Measurements from ENCODE around the gene ASGR1.
"Not testable (repeated sequence)": the region's sequence is repeated elsewhere in the genome, so short reads cannot be mapped to it uniquely, and the experiment has no call there.

ASGR1 gene

GRCh38 chr17:7190276-7190917 is 11.2 kb upstream of the ASGR1 start:
- no peak for DNase-seq

- no peak for DNase-seq
These were observed 7.1 kb upstream of the ASGR1 start for GRCh38 chr17:7186241-7186640.

GRCh38 chr17:7184647-7185046 is 5.5 kb upstream of the ASGR1 start:
- no peak for DNase-seq

- DNase-seq = no peak
These were observed 4.9 kb upstream of the ASGR1 start for GRCh38 chr17:7184091-7184488.

GRCh38 chr17:7183433-7184090 is 4.4 kb upstream of the ASGR1 start:
- DNase-seq = no peak

GRCh38 chr17:7182101-7182500 is 2.9 kb upstream of the ASGR1 start:
- DNase-seq = not testable (repeated sequence)

GRCh38 chr17:7178973-7179316 is 225 bp downstream of the ASGR1 start:
- DNase-seq = no peak

GRCh38 chr17:7177954-7178477 is 1.2 kb downstream of the ASGR1 start:
- DNase-seq = peak; percentile 33

GRCh38 chr17:7177191-7177953 is 1.8 kb downstream of the ASGR1 start:
- DNase-seq = peak; percentile 64

GRCh38 chr17:7176841-7177190 is 2.4 kb downstream of the ASGR1 start:
- DNase-seq = no peak

GRCh38 chr17:7176107-7176840 is 2.9 kb downstream of the ASGR1 start:
- DNase-seq = no peak

GRCh38 chr17:7175330-7175733 is 3.8 kb downstream of the ASGR1 start:
- DNase-seq = no peak

GRCh38 chr17:7174603-7175326 is 4.4 kb downstream of the ASGR1 start:
- DNase-seq = no peak

- DNase-seq = peak; percentile 22
These were observed 5.2 kb downstream of the ASGR1 start for GRCh38 chr17:7173687-7174602.

- DNase-seq = not testable (repeated sequence)
These were observed 6.5 kb downstream of the ASGR1 start for GRCh38 chr17:7172522-7173191.

- DNase-seq = not testable (repeated sequence)
These were observed 9.6 kb downstream of the ASGR1 start for GRCh38 chr17:7169565-7169908.

GRCh38 chr17:7168841-7169564 is 10.2 kb downstream of the ASGR1 start:
- DNase-seq = not testable (repeated sequence)

- DNase-seq = peak; percentile 19
These were observed 11.3 kb downstream of the ASGR1 start for GRCh38 chr17:7167832-7168231.

- no peak for DNase-seq
These were observed 12.3 kb downstream of the ASGR1 start for GRCh38 chr17:7166873-7167272.

GRCh38 chr17:7159571-7159970 is 19.6 kb downstream of the ASGR1 start:
- DNase-seq = not testable (repeated sequence)
